ENCODE measurements around the gene TBX1. TPM values are rescaled to one million over a fixed set of nuclear protein-coding genes. Genes with fewer than 3 reads are reported as not detected.

TBX1 gene
- polyA plus RNA-seq, 5 donors: 6.9 to 16.8 (median 8.5) TPM

DNA sequence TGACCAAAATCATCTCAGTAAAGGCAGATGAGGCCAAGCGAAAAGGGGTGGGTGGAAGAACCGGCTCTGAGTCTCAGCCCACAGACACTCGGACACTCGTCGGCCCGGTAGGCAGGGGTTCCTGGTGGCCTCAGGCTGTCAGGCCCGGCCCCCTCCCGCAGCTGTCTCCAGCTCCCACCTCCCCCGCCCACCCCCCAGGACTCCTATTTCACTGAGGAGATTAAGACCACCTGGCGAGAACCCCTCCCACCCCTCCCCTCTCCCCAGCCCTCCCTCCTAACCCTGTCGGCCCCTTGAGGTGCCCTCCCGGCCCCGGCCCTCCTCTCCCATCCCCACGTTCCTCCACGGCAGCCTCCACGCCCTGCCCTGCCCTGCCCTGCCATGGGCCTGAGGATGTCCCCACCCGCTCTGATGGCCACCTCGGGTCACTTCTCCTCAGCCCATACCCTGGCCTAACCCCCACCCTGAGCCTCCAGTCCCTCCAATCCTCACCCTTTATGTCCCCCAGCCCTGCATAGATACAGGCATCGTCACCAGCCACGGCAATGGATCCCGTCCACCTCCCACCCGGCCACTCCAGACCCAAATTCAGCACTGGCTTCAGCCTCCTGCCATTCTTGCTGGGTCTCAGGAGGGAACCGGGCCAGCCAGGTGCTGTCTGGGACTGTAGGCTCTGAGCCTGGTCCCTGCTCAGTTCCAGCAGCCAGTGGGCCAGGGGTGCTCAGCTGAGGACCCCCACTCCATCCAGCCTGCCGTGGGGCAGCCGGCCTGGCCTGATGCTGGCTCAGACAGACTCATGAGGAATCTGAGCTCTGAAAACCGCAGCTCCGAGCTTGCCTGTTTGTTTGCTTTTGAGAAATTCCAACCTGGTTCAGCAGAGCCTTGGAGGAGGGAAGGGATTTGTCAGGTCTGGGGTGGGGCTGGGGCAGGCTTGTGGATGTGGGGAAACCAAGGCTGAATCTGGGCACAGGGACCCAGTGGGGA, 9.8 kb upstream of the TBX1 start:
- no peak for DNase-seq

DNA sequence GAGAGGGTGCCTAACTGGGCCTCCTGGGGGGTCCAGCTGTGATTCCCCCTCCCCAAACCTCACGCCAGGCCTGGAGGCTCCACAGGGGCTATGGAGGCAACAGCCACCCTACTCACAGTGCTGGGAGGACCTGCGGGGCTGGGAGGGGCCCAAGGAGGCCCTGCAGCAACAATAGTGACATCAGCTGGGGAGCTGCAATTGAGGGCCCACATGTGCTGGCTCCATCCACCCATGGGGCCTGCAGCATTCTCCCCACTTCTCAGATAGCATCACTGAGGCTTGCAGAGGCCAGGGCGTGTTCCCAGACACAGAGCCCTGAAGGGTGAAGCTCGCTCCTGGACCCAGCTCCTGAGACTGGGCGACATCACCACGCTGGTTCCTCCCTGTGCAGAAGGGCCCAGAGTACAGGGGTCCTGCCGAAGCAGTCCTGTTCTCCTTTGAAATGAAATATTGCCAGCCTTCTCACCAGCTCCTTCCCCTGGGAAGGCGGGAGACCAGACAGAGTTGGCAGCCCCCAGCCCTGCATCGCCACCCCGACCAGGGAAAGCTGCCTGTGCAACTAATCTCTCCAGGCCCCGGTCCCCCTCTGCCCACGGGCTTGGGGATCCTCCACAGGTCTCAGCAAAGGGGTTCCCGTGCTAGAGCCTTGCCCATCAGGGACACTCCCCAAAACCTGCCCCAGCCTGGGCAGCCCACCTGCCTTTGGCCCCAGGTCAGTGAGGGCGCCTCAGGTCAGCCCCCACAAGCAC, 8.9 kb upstream of the TBX1 start:
- no peak for DNase-seq

DNA sequence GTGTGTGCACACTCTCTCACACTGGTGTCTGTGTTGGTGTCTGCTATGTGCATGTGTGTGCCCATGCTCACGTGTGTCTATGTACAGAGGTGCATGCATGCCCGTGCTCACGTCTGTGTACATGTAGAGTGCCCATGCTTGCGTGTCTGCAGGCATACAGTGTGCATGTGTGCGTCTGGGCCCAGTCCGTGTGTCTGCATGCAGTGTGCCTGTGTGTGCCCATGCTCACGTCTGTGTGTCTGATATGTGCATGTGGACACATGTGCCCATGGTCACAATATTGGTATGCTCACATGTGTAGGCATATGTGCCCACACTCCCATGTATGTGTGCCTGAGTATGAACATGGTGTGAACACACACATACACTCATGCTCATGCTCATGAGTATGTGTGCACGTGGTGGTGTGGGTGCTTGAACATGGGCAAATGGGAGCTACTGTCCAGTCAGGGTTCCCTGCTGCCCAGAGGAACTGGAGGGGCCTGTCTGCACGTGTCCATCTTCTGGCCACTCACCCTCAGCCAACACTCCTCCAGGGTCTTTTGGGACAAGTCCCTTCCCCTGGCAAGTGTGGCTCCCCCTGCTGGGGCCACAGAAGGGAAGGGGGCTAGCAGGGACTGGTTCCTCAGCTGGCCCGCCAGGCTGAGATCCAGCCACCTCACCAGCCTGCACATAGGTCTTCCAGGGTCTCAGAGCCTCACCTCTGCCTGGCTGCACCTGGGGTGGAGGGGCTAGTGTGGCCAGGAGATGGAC, 7.3 kb upstream of the TBX1 start:
- no peak for DNase-seq

DNA sequence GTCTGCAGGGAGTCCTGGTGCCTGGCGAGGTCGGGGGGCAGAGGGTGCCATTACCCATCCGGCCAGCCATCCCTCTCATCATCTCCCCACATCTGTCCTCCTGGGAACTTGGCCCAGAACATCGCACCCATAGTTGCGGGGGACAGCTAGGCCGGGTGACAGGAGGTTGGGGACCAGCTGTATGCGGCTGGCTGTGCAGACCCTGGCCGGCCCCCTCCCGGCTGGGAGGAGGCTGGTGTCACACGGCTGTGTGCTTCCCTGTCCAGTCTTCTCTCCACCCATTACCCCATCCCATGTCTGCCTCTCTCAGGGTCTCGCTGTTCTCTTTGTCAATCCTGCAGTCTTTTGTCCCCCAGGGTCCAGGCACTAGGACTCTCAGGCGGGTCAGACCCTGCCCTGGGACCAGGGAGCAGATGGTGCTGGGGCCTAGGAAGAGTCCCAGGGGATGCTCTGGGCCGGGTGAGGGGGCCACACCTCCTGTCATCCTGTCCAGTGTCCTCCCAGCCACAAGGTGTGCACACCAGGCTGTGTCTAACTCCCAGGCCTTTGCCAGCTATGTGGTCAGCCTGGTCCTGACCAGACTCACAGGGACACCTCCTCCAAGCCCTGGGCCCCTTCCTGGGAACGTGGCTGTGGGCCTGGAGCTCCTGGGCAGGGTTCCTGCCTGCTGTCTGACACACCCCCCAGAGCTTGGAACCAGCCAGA, 6.4 kb upstream of the TBX1 start:
- DNase-seq: no peak

DNA sequence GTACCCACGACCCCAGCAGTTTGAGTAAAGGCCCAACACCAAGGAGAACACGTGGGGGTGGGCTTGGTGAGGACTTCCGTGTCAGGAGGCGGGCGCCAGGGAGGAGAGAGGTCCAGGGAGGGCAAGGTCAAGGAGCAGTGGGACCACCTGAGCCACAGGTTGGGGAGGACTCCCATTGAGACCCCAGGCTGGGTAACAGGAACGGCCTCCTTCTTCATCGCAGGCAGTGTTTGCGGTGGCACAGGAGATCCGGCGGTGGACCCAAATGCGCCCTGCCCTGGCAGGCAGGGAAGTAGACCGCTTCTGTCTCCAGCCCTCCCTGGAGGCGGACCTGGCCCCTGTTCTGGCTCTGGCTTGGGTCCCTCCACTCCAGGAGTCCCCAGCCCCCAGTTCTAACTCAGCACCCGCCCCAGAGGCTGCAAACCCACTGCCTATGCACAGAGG, 5.9 kb upstream of the TBX1 start:
- no peak for DNase-seq

DNA sequence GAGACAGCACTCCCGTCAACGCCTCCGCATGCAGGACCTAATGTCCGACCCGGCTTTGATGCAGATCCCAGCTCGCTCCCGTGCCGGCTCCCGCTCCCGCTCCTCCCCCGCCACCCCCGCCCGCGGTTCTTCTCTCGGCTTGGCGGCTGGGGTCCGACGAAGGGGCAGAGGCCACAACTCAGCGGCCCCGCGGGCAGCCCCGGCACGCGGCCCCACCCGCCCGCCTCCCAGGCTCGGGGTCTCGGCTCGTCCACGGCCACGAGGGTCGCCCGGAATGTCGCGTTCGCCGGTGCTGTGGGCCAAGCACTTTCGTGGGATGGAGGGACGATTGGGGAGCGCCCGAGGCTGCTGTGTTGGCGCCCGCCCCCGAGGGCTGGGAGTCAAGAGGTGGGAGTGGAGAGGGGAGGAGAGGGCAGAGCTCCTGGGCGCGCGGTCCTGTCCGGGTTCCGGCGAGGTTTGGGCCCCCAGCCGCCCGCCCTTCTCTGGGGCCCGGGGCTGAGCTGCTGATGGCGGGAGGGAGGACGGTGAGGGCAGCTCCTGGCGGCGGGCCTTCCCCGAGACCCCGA, 5.3 kb upstream of the TBX1 start:
- no peak for DNase-seq

DNA sequence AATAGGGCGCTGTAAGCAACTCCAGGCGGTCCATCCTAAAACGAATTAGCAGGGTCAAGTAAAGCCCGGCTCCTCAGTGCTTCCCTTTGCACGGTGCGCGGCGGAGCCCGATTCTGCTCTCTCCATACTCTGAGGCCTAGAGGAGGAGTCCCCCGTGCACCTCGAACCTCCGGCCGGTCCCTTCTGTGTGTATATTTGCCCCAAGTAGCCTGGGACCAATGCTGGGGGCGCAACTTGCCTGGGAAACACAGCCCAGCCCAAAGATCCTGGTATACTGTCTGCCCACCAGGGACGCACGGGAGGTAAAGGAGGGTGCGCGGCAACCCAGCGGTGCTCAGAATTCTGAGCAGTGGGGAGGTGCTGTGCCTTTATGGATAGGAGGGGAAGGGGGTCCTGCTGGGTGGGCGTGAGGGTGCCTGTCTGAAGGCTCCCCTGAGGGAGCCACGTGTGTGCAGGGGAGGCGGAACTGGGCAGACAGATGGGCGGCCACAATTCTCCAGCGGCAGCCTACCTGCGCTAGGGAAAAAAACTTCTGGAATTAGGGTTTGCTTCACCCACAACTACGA, 4.8 kb upstream of the TBX1 start:
- DNase-seq: no peak

DNA sequence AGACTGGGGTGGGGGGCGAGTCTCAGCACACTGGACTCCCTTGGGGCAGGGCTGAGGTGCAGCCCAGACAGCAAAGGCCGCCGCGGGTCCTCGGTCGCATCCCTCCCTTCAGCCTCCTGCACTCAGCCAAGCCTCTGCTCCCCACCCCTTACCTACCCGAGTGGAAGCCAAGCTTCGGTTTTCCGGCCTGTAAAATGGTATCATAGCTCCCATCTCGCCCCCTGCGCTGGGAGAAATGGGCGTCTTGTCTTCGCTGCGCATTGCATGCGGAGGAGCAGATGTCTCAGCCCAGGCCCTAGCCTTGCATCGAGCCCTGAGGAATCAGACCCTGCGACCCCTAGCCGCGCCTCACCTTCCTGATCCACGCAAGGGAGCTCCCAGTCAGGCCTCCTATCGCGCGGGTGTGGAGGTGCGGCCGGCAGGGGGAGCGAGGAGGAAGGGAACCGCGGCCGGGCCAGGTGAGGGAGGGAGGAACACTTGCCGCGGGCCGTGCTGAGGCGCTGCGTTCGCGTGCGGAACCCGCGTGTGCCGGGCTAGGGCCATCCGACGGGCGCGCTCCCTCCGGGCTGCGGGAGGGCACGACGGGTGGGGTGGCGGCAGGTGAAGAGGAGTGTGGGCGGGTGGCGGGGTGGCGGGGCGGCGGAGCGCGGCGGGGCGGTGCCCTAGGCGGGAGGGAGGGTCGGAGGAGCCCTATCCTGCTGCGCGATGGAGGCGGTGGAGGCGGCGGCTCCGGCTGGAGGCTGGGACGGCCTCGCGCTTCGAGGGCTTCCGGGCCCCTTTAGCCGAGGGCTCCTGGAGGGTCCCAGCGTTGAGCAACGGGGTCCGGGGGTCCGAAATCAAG, 4.1 kb upstream of the TBX1 start:
- no peak for DNase-seq

DNA sequence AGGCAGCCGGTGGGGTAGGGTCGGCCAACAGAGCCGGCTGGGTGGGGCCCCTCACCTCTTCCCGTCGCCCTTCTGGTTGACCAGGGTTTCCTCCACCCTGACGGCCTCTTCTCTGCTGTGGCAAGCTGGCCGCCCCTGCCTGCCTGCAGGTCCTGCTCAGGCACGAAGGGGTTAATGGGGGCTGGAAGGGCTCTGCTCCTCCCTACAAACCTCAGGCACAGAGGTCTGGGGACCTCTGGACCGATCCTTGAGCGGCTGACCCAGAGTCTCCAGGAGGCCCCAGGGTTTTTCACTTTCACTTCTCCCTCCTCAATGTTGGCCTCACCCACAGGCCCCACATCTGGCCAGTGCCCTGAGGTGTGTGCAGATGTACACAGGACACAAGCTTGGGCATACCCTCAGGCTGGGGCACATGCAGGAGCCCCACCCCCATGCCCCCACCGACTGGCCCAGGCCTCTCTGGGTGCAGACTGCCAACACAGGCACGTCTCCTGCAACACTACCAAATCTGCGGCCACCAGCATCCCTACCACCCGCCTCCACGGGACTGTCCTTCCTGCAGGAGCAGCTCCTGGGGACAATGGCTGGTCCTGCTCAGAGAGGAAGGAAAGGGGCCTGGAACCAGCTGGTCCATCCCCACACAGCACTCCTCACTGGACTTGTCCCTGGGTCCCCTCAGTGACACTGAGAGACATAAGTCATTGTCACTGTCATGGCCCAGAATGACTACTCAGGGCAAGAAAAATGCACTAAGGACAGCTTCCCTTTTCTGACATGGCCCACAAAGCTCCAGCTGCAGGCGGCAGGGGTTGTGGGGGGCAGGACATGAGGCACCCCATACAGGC, 3.2 kb upstream of the TBX1 start:
- no peak for DNase-seq

DNA sequence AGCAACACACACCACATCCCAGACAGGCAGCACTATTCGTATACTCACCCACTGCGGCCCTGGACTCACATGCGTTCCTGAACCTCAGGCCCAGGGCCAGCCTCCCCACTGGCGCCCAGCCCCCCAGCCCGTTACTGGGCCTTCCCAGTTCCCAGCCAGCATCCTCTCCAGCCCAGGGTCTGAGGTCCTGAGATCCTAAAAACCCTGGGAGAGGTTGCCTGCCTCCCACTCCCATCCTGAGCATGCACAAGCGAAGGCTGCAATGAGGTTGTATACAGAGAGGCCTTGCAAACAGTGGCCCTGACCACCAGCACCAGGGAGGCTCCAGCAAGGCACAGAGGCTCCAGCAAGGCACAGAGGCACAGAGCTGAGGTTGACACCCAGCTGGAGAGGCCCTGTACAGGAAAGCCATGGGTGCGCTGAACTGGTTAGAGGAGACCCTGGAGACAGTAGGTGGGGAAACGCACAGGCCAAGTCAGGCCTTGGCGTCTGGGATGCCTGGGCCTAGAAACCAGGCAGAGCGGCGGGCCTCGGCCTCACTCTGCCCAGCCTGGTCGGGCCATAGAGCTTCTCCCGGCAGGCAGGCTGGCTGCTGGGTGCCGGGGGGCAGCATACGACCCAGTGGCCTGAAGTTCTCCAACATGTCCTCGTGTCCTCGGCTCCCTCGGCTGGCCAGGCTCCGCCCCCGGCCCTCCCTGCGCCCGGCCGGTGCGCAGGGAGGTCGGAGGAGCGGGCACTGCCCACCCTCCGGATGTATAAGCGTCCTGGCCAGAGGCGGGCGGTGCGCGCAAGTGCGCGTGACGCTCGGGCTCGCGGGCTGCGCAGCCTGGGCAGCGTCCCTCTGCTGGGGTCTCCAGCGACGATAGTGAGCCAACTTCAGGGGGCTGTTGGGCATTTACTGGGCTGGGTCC, 2.3 kb upstream of the TBX1 start:
- DNase-seq: no peak

DNA sequence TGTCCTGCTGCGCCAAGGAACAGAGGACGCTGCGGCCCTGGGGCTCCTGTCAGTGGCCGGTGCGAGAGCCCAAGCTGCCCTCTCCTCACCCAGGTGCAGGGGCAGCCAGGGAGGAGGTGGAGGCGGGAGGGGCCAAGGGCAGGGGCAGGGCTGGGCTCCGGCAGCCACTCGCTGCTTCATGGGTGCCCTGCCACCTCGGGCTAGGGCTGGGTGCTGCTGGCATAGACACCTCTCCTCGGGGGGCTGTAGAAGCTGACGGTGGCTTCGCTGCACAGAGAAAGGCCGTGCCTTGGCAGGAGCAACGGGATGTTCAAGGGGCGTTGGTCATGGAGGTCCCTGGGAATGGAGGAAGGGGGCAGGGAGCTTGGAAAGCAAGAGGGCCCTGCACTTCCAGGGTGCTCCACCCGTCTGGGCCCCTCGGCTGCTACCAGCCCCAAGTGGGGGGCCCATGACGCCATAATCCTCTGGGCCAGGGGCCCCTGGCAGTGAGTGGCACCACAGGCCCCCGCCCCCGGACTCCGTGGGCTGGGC, 1.6 kb upstream of the TBX1 start:
- DNase-seq: no peak

DNA sequence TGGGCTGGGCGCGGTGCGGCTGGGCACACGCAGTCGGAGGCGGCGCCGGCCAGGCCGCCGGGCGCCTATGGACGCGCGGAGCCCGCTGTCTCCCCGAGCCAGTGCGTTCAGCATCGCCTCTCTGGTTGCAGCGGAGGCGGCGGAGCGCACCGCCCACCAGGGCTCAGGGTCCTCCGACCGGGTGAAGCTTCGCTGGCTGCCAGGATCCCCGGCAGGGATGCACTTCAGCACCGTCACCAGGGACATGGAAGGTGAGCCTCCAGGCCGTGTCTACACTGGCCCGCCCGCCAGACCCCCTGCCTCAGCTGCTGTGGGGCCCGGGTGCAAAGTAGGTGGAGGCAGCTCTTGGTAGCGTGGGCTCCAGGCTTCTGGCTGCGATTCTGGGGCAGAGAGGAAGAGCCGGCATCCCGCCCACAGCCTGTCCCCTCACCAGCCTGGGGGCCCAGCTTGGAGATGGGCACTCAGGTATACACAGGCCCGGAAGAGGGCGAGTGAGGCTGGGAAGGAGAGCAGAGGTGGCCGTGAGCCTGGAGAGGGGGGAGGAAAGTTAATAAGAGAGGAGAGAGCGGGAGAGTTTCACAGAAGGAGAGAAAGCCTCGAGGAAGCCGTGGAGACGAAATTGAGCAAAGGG, 1.0 kb upstream of the TBX1 start:
- no peak for DNase-seq

DNA sequence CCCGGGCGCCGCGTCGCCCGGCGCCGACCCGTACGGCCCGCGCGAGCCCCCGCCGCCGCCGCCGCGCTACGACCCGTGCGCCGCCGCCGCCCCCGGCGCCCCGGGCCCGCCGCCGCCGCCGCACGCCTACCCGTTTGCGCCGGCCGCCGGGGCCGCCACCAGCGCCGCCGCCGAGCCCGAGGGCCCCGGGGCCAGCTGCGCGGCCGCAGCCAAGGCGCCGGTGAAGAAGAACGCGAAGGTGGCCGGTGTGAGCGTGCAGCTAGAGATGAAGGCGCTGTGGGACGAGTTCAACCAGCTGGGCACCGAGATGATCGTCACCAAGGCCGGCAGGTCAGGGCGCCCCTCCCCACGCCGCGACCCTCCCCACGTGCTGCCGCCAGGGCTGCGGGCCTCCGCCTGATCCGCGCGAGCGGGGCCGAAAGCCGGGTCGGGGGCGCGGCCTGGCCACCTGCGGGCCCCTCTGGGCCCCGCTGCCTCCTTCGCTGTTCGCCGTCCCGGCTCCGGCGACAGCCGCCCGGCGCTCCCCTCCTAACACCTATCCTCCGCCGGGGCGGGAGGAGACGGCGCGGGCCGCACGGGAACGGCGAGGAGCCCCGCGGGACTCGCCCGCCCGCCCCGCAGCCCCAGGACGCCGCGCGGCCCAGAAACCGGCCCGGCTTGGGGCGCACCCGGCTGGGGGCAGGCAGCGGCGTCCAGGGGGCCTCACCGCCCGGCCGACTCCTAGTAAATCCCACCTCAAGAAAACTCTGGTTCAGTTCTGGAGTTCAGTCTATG, 560 bp downstream of the TBX1 start:
- DNase-seq: no peak

DNA sequence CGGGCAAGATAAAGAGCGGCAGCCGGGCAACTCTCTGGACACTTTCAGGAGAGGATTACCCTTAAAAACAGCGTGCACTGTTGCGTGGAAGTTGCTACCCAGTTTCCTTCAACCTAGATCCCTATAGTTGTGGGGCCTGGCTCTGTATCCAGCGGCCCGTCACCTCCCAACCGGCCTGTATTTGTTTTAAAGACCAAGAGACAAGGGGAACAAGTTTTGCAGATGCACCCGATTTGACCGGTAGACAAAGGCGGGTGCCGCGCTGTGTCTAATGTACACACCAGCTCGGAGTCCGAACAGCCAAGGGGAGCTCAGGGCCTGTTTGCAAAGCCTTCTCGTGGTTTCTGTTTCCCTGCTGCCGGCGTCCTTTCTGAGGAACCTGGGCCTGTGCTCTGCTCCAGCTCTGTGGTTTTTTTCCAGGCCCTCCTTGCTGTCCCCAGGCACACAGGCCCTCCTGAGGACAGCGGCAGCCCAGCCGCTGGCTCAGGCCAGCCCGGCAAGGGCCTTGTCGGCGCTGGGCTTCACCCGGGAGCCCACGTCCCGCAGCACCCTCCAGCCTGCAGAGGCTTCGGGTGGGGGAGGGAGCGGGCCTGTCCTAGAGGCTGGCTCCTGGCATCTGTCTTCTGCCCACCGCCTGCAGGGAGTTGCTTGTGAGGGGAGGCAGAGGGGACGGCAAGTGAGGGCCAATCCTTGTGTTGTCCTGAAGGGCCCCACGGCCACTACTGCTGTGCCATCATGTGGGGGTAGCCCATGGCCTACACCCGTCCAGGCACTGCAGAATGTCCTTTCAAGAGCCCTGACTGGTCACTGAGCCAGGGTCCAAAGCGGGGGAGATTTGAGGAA, 1.4 kb downstream of the TBX1 start:
- no peak for DNase-seq
